Measurements from ENCODE around the gene ZDHHC14. TPM values are rescaled to one million over a fixed set of nuclear protein-coding genes. Genes with fewer than 3 reads are reported as not detected.
A peak's percentile ranks its signal among the peaks of the same experiment; 100 is the strongest.

ZDHHC14 gene
- polyA plus RNA-seq, 1 donor (not counting 4 experiments of a cell fraction or from before 2014, with no cell fraction given), result 6.4 TPM

DNA sequence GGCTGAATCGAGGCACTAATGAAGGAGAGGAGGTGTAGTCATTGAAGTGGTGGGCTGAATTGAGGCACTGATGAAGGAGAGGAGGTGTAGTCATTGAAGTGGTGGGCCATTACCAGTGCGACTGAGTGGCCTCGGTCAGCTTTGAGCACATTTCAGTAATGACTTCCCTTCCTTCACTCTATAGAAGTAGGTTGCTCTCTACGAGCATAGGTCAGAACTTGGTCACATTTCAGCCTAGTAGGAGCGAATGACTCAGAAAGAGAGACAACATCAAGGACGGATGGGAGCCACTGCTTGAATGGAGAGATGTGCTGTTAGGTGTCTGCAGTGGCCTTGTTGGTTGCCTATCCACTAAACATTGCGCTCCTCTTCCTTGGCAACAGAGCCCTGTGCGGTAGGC is 39.5 kb downstream of the ZDHHC14 start:
- dilution Hi-C loops (cut with MboI; ENCODE audit: extremely low pct_ligation_motif_present, low sequenced_read_pairs), result no loop called here
- Histone ChIP-seq H3K27me3 (ENCODE audit: control insufficient read depth, extremely low read depth, insufficient read depth, low read length) (no peaks in the 10 kb centered on the region), H3K9ac (ENCODE audit: control insufficient read depth, extremely low read depth, insufficient read depth, low read length) (no peak overlapping the region), H3K79me2 (ENCODE audit: control insufficient read depth, insufficient read depth, low read length) (no peaks in the 10 kb centered on the region), H2AFZ (ENCODE audit: control insufficient read depth, low read length) (no peak overlapping the region), H3K9me1 (ENCODE audit: control insufficient read depth, extremely low read depth, insufficient read depth, low read length) (no peaks in the 10 kb centered on the region), H4K20me1 (ENCODE audit: control insufficient read depth, extremely low read depth, insufficient read depth, low read length) (no peaks in the 10 kb centered on the region), H3K4me3 (ENCODE audit: control insufficient read depth in 2 of 3, extremely low read depth in 1 of 3, insufficient read depth in 2 of 3, low read depth in 1 of 3, low read length in 3 of 3) (no peak overlapping the region), H3K9me3 (ENCODE audit: control insufficient read depth, low read depth, low read length) (no peaks in the 10 kb centered on the region), H3K4me2 (ENCODE audit: control insufficient read depth, extremely low read depth, insufficient read depth, low read depth, low read length) (no peak overlapping the region), H3K27ac (ENCODE audit: control insufficient read depth, insufficient read depth, low read length) (no peak overlapping the region), H3K4me1 (ENCODE audit: control insufficient read depth, extremely low read depth, insufficient read depth, low read length) (no peaks in the 10 kb centered on the region), H3K36me3 (ENCODE audit: control insufficient read depth in 2 of 2, extremely low read depth in 1 of 2, insufficient read depth in 2 of 2, low read length in 2 of 2) (no peaks in the 10 kb centered on the region)
- DNase-seq (ENCODE audit: low read depth, low spot score), result no peak
- FAIRE-seq, result peak; percentile 56
- TF ChIP-seq, protein P1, sequence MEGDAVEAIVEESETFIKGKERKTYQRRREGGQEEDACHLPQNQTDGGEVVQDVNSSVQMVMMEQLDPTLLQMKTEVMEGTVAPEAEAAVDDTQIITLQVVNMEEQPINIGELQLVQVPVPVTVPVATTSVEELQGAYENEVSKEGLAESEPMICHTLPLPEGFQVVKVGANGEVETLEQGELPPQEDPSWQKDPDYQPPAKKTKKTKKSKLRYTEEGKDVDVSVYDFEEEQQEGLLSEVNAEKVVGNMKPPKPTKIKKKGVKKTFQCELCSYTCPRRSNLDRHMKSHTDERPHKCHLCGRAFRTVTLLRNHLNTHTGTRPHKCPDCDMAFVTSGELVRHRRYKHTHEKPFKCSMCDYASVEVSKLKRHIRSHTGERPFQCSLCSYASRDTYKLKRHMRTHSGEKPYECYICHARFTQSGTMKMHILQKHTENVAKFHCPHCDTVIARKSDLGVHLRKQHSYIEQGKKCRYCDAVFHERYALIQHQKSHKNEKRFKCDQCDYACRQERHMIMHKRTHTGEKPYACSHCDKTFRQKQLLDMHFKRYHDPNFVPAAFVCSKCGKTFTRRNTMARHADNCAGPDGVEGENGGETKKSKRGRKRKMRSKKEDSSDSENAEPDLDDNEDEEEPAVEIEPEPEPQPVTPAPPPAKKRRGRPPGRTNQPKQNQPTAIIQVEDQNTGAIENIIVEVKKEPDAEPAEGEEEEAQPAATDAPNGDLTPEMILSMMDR (optimal IDR thresholded peaks at IDR 0.05 in 1 of 3, IDR thresholded peaks at IDR 0.05 in 1 of 3, conservative IDR thresholded peaks at IDR 0.05 in 1 of 3; ENCODE audit: extremely low read depth in 1 of 3, insufficient read depth in 2 of 3, low read length in 3 of 3), result no peak
- TF ChIP-seq EZH2 (IDR thresholded peaks at IDR 0.05; ENCODE audit: low read length), result no peak

DNA sequence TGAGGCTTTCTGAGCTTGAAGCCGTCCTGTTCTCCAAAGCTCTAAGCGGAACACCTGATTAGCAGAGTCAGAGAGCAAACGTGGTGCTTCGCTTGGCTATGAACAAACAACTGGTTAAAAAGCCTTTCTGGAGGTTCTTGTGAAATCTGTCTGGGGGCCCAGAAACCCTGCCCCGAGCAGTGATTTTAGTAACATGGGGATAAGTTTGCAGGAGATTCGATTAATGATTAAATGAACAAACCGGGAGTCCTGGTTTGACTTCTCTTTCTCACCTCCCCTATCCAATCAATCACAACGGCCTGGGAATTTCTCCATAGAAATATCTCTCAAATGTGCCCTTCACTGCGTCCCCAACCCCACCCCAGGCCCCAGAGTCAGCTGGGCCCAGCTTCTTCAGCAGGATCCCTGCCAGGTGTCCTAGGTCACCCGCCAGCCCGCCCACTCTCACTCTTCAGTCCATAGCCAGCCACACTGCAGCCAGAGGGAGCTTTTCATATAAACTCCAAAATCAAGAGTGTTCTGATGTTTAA is 43.6 kb downstream of the ZDHHC14 start:
- no peak overlapping the region for H2AFZ ChIP-seq (ENCODE audit: control insufficient read depth, low read length)
- no peak for DNase-seq (ENCODE audit: low read depth, low spot score)
- no peaks in the 10 kb centered on the region for H3K79me2 ChIP-seq (ENCODE audit: control insufficient read depth, insufficient read depth, low read length)
- H3K36me3 ChIP-seq (ENCODE audit: control insufficient read depth in 2 of 2, extremely low read depth in 1 of 2, insufficient read depth in 2 of 2, low read length in 2 of 2), result no peaks in the 10 kb centered on the region
- dilution Hi-C loops (cut with MboI; ENCODE audit: extremely low pct_ligation_motif_present, low sequenced_read_pairs), result no loop called here
- no peaks in the 10 kb centered on the region for H3K9me3 ChIP-seq (ENCODE audit: control insufficient read depth, low read depth, low read length)
- peaks cover 2% of the 10 kb centered on the region for H4K20me1 ChIP-seq (ENCODE audit: control insufficient read depth, extremely low read depth, insufficient read depth, low read length)
- FAIRE-seq, result no peak
- H3K4me3 ChIP-seq (ENCODE audit: control insufficient read depth in 2 of 3, extremely low read depth in 1 of 3, insufficient read depth in 2 of 3, low read depth in 1 of 3, low read length in 3 of 3), result no peak overlapping the region
- TF ChIP-seq, protein P1 (optimal IDR thresholded peaks at IDR 0.05 in 1 of 3, IDR thresholded peaks at IDR 0.05 in 1 of 3, conservative IDR thresholded peaks at IDR 0.05 in 1 of 3; ENCODE audit: extremely low read depth in 1 of 3, insufficient read depth in 2 of 3, low read length in 3 of 3), result no peak
- no peak for TF ChIP-seq EZH2 (IDR thresholded peaks at IDR 0.05; ENCODE audit: low read length)
- H3K9me1 ChIP-seq (ENCODE audit: control insufficient read depth, extremely low read depth, insufficient read depth, low read length), result peaks cover 2% of the 10 kb centered on the region
- H3K4me1 ChIP-seq (ENCODE audit: control insufficient read depth, extremely low read depth, insufficient read depth, low read length), result peaks cover 15% of the 10 kb centered on the region
- H3K27ac ChIP-seq (ENCODE audit: control insufficient read depth, insufficient read depth, low read length), result no peak overlapping the region
- no peak overlapping the region for H3K9ac ChIP-seq (ENCODE audit: control insufficient read depth, extremely low read depth, insufficient read depth, low read length)
- H3K27me3 ChIP-seq (ENCODE audit: control insufficient read depth, extremely low read depth, insufficient read depth, low read length), result peaks cover 5% of the 10 kb centered on the region
- H3K4me2 ChIP-seq (ENCODE audit: control insufficient read depth, extremely low read depth, insufficient read depth, low read depth, low read length), result no peak overlapping the region
